ENCODE measurements around the gene MID2. TPM values are rescaled to one million over a fixed set of nuclear protein-coding genes. Genes with fewer than 3 reads are reported as not detected.

The MID2 gene
- polyA plus RNA-seq, 3 donors = 0.20 TPM; not detected in 2

DNA sequence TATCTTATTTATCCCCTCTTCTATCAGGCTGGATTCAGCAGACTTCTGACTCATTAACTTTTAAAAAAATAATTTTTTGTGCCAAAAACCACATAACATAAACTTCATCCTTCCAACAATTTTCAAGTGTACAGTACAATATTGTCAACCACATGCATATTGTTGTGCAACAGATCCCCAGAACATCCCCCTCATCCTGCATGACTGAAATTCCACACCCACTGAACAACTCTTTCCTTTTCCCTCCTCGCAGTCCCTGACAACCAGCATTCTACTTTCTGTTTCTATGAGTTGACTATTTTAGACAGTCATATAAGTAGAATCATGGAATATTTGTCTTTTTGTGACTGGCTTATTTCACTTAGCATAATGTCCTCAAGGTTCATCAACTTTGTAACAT, 2.2 kb upstream of the MID2 start:
- H3K4me1 Mint-ChIP-seq = peaks cover 29% of the 10 kb centered on the region
- no peak overlapping the region for H2AFZ ChIP-seq (ENCODE audit: insufficient read depth, low read depth, low read length, poor library complexity, severe bottlenecking)
- peaks cover 0 to 16% (median 9%) of the 10 kb centered on the region in 7 donors for H3K9me3 Mint-ChIP-seq
- no peaks in the 10 kb centered on the region for H3K79me2 ChIP-seq (ENCODE audit: insufficient read depth, low read length)
- TF ChIP-seq, protein P1, sequence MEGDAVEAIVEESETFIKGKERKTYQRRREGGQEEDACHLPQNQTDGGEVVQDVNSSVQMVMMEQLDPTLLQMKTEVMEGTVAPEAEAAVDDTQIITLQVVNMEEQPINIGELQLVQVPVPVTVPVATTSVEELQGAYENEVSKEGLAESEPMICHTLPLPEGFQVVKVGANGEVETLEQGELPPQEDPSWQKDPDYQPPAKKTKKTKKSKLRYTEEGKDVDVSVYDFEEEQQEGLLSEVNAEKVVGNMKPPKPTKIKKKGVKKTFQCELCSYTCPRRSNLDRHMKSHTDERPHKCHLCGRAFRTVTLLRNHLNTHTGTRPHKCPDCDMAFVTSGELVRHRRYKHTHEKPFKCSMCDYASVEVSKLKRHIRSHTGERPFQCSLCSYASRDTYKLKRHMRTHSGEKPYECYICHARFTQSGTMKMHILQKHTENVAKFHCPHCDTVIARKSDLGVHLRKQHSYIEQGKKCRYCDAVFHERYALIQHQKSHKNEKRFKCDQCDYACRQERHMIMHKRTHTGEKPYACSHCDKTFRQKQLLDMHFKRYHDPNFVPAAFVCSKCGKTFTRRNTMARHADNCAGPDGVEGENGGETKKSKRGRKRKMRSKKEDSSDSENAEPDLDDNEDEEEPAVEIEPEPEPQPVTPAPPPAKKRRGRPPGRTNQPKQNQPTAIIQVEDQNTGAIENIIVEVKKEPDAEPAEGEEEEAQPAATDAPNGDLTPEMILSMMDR (IDR thresholded peaks at IDR 0.05) = no peak
- H3K36me3 ChIP-seq (replicated peaks in 1 of 2; ENCODE audit: control insufficient read depth in 1 of 2, insufficient read depth in 2 of 2, low read length in 2 of 2) = no peaks in the 10 kb centered on the region
- H3K4me1 ChIP-seq (ENCODE audit: control insufficient read depth in 1 of 2, insufficient read depth in 2 of 2, low read length in 2 of 2) = peaks cover 5 to 6% of the 10 kb centered on the region in 2 donors
- peaks cover 29 to 44% (median 37%) of the 10 kb centered on the region in 3 donors for H3K27me3 Mint-ChIP-seq (ENCODE audit: low read depth in 3 of 3)
- no peaks in the 10 kb centered on the region for H3K36me3 Mint-ChIP-seq
- no peak overlapping the region for H3K27ac ChIP-seq (ENCODE audit: low read depth in 1 of 2, low read length in 2 of 2)
- peaks cover 22 to 35% of the 10 kb centered on the region in 2 donors for H3K27me3 ChIP-seq (ENCODE audit: control insufficient read depth in 2 of 2, insufficient read depth in 2 of 2, low read length in 2 of 2)
- peak overlapping the region in 1 of 2 donors; percentile 35 for H3K4me3 Mint-ChIP-seq
- H3K4me2 ChIP-seq (replicated peaks; ENCODE audit: extremely low read depth, low read length, poor library complexity, severe bottlenecking) = no peak overlapping the region
- H3K9ac ChIP-seq (ENCODE audit: insufficient read depth, low read length, poor library complexity, severe bottlenecking) = no peak overlapping the region
- no peaks in the 10 kb centered on the region for H4K20me1 ChIP-seq (ENCODE audit: insufficient read depth, low read length)
- WGBS (ENCODE audit: insufficient coverage) = no CpG with 5 or more reads among the region's 1 CpG
- H3K9me3 ChIP-seq (replicated peaks in 1 of 2; ENCODE audit: control insufficient read depth in 1 of 2, insufficient read depth in 1 of 2, low read length in 2 of 2) = peaks cover 9 to 19% of the 10 kb centered on the region in 2 donors
- intact Hi-C loops (cut with micrococcal nuclease) = no loop called here
- no peak for DNase-seq
- H3K27ac Mint-ChIP-seq = no peak overlapping the region
- no peak overlapping the region for H3K4me3 ChIP-seq (replicated peaks in 1 of 3; ENCODE audit: low read depth in 2 of 3, low read length in 3 of 3)

DNA sequence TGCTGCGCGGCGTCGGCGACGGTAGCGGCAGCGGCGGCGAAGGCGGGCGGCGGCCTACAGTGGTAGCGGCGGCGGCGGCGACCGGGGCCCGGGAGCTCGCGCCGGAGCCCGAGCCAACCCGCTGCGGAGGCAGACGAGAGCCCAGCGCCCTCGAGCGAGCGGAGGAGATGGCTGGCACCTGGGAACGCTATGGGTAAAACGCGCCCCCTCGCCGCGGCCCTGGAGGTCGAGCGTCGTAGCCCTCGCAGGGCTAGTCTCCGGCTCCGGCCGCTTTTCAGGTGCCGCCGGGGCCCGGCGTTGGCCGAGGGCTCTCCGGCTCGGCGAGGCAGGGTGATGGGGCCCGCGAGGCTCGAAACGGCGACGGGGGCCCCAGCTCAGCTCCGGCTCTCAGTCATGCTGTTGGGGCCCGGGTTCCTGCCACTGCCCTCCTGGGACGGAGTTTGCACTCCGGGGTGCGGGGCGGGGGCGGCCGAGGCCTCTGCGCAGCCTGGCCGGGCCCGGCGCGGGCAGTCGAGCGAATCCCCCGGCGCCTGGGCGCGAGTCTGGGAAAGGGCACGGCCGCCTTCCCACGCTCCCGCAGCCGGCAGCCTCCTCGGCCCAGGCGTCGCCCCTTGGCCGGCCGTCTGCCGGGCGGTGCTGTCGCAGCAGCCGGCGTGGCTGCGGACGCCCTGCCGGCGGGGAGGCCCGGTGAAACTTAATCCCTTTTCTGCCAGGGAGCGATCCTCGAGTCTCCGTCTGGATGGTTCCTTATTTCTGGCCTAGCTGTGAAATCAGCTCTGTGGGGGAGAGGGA, 768 bp downstream of the MID2 start:
- Mint-ChIP-seq H3K27me3 (ENCODE audit: low read depth in 3 of 3) (peaks cover 29 to 52% (median 45%) of the 10 kb centered on the region in 3 donors), H3K9me3 (peaks cover 0 to 9% (median 3%) of the 10 kb centered on the region in 7 donors), H3K36me3 (no peaks in the 10 kb centered on the region), H3K4me1 (peaks cover 22% of the 10 kb centered on the region), H3K4me3 (peak overlapping the region; percentile 43 to 72), H3K27ac (no peak overlapping the region)
- intact Hi-C loops (cut with micrococcal nuclease) = no loop called here
- H3K36me3 ChIP-seq (replicated peaks in 1 of 2; ENCODE audit: control insufficient read depth in 1 of 2, insufficient read depth in 2 of 2, low read length in 2 of 2) = no peaks in the 10 kb centered on the region
- peak overlapping the region; percentile 27 for H3K9ac ChIP-seq (ENCODE audit: insufficient read depth, low read length, poor library complexity, severe bottlenecking)
- H3K27ac ChIP-seq (ENCODE audit: low read depth in 1 of 2, low read length in 2 of 2) = no peak overlapping the region
- H3K4me3 ChIP-seq (replicated peaks in 1 of 3; ENCODE audit: low read depth in 2 of 3, low read length in 3 of 3) = peak overlapping the region; percentile 14 to 53 (median 26)
- H3K9me3 ChIP-seq (replicated peaks in 1 of 2; ENCODE audit: control insufficient read depth in 1 of 2, insufficient read depth in 1 of 2, low read length in 2 of 2) = peaks cover 0 to 3% of the 10 kb centered on the region in 2 donors
- H4K20me1 ChIP-seq (ENCODE audit: insufficient read depth, low read length) = no peaks in the 10 kb centered on the region
- peak overlapping the region; percentile 35 for H2AFZ ChIP-seq (ENCODE audit: insufficient read depth, low read depth, low read length, poor library complexity, severe bottlenecking)
- WGBS (ENCODE audit: insufficient coverage) = under 1% methylated on average over 89 of the region's 100 CpGs
- TF ChIP-seq, protein P1 (IDR thresholded peaks at IDR 0.05) = no peak
- DNase-seq = peak in 2 of 3 donors; percentile 0 to 15
- peak overlapping the region; percentile 70 for H3K4me2 ChIP-seq (replicated peaks; ENCODE audit: extremely low read depth, low read length, poor library complexity, severe bottlenecking)
- H3K27me3 ChIP-seq (ENCODE audit: control insufficient read depth in 2 of 2, insufficient read depth in 2 of 2, low read length in 2 of 2) = peaks cover 34 to 46% of the 10 kb centered on the region in 2 donors
- H3K4me1 ChIP-seq (ENCODE audit: control insufficient read depth in 1 of 2, insufficient read depth in 2 of 2, low read length in 2 of 2) = peaks cover 5 to 6% of the 10 kb centered on the region in 2 donors
- no peaks in the 10 kb centered on the region for H3K79me2 ChIP-seq (ENCODE audit: insufficient read depth, low read length)

Data from CD14-positive monocyte (primary cell).